Stimulated activated CD4-positive, alpha-beta T cell treated with anti-CD3 and anti-CD28 coated beads, TNF-alpha, amount 100 ng/mL, for 1 hour (primary cell): ENCODE results near the gene LSM2.

Experiments used
- DNase-seq, 3 donors: peaks; one replicate each; pipeline ENCODE4 v3.0.0-alpha.2; 2020; ENCODE audit warnings: low read depth in 3 of 3, low spot score in 1 of 3

The LSM2 gene

DNA sequence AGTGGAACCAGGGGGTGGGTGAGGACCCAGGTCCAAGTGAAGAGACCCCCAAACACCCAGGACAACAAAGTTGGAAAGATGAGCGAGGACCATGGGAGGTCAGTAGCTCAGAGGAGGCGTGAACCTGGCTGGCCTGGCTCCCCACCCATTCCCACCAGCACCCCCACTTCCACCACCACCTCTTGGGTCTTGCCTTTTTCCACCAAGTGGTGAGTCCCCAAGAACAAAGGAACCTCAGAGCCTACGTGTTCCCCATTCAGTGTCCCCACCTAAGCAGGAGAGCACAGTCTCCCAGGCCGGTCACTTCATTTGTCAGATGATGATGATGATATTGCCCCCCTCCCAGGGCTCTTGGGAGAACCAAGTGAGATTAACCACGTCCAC, 29.1 kb downstream of the LSM2 start:
- DNase-seq, result no peak

DNA sequence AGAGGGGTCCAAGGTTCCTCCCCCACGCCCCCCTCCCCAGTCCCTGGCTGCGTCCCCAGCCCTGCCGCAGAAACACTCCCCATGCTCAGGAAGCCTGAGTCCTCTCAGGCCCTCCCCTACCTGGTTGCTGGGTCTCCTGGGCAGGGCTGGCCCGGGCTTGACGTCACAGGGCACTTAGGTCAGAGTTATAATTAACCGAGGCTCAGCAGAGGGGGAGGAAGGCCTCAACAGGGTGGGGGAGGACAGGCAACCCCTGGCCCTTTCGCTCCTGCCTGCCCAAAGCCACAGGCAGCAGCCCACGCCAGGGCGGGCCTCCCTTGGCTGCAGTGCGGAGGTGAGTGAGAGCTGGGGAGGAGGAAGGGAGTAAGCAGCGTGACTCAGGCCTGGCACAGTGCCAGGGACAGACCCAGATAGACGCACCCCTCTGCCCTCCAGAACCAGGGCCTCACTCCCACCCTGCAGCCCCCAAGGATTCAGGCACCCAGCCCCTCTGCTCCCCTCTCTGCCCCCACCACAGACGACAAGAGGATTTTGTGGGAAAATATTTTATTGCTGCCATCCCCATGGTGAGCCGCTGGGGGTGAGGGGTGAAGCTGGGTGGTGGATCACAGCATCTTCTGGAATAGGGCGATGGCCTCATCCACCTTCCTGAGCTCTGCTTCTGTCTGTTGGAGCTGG, 29.6 kb downstream of the LSM2 start, which contains the start of gene VWA7:
Gene VWA7, minus strand, starts transcription at position 340 of the 678 bp plus-strand sequence. CDS start 549 bp downstream, outside the sequence.
- peak; percentile 21 to 70 (median 45) for DNase-seq

DNA sequence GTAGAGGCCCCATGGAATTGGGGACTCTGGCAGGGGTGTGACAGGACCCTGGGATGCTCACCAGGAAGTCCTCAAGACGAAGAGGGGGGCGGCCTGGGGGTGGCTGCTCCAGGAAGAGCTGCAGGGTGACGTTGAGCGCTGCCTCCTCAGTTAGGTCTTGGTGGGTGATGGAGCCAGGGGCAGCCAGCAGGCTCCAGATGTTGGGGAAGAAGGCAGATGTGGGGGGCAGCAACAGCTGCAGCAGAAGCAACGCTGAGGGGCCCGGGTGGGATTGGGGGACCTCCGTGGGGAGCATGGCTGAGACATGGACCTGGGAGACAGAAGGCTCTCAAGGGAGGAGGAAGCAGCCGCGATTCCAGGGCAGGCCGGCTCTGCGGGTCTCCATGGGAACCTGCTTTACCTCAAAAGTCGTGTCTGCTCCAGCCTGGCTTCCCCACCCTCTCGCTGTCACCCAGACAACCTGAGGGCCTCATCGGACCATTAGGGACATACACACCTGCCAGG, 30.2 kb downstream of the LSM2 start:
- DNase-seq, result no peak

DNA sequence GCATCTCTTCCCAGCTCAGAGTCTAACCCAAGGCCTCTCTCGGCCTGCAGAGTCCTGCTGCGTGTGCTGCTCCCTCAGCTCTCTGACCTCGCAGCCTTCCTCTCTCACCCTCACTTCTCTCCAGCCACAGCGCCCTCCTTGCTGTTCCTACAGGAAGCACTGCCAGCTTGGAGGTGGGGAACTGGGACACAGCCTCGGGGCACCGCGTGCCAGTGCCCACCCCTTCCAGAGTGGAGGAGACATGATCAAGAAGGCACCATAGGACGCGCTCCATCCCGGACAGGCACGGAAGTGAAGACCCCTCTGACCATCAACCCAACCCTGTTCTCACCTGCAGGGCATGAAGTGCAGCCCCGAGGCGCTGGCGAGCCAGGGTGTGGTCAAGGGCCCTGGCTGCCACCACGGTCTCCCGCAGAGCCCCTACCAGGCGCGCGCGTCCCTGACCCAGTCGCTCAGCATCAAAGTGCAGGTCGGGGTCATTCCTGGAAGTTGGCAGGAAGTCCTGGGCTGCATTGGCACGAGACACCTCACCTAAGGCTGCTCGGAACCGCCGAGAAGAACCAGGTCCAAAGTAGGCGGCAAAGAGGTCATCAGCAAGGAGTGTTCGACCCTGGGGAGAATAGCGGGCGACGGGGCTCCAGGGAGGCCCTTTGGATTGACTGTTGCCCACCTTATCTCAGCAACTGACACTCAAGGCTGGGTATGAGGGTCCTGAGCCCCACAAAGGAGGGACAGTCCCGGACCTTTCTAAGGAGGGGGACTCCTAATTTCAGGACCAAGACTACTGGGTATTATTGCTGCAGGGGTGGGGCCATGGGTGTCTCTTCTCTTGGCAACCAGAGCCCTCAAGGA, 30.9 kb downstream of the LSM2 start:
- no peak for DNase-seq

DNA sequence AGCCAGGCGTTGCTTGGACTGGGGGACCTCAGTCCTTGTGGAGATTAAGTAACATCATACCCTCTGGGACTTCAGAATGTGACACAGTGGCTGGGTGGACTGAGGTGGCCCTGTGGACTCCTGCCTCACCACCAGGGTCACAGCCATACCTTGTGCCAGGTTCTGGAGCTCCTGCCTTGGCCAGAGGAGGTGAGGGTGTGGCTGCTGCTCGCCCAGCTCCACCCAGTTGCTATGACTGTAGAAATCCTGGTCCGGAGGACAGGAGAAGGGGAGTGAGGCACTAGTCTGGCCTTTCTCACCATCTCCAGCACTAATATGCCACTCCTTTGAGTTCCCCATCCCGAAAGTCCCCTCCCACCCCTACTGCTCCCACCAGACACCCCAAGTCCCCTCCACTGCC, 31.6 kb downstream of the LSM2 start:
- DNase-seq, result no peak

- DNase-seq, result no peak
Measured at GRCh38 chr6:31771992-31772358, 34.8 kb downstream of the LSM2 start.

DNA sequence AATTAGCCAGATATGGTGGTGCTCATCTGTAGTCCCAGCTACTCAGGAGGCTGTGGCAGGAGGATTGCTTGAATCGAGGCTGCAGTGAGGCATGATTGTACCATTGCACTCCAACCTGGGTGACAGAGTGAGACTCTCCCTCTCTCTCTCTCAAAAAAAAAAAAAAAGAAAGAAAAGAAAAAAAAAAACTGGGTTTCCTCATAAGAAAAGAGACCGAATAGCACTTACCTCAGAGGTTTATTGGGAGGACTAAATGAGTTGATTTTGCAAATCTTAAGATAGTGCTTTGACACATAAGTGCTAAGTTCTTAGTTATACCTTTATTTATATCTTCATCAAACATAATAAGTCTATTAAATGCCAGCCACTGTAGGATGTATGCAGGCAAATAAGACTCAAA, 35.9 kb downstream of the LSM2 start:
- DNase-seq, result no peak

DNA sequence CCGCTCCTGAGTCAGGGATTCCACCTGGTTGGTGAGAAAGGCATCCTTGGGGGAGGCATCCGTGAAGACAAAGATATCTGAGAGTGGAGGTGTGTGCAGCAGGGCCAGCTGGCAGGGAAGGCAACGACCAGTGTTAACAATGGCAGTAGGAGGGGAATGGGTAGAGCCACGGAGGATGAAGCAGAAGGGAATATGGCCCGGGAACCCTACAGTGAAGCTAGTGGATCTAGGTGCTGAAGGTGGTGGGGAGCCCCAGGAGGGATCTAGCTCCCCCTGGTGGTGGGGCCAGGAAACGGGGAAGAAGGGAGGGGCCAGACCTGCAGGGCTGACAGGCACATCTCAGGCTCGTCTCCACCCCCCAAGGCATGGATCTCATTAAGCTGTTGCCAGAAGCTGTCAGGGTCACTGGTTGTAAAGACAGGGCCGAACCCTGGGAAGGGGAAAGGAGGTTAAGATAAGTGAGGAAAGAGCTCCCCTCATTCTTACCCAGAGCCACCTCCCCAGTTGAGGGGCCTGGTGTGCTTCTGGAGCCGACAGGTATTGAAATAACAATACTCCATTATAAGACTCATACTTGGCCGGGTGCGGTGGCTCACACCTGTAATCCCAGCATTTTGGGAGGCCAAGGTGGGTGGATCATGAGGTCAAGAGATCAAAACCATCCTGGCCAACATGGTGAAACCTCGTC, 36.9 kb downstream of the LSM2 start:
- peak; percentile 57 to 68 (median 65) for DNase-seq

DNA sequence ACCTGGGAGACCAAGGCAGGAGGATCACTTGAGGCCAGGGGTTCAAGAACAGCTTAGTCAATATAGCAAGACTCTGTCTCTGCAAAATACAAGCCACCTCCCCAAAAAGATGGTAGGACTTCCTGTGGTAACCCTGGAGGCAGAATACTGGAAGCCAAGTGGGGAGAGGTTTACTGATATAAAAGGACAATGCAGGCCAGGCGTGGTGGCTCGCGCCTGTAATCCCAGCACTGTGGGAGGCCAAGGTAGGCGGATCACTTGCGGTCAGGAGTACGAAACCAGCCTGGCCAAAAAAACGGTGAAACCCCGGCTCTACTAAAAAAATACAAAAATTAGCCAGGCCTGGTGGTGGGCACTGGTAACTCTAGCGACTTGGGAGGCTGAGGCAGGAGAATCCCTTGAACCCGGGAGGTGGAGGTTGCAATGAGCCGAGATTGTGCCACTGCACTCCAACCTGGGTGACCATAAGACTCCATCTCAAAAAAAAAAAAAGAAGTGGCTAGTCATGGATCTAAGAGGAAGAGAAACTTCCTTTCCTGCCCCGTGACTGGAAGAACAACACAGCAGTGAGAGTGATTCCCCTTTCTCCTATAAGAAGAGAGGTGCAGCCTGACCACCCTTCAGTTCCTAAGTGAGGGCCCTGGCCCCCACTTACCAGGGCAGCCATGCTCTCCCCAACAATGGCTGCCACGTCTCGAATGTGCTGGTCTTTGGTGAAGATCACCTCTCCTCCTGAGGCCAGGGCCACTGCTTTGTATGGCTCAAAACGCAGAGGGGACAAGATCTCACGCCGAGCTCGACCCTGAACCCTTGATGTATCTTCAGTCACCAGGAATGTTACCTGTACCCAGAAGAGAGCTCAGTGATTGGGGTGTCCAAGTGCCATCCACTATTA, 38.2 kb downstream of the LSM2 start:
- no peak for DNase-seq

- no peak for DNase-seq
Measured at GRCh38 chr6:31767096-31767645, 39.6 kb downstream of the LSM2 start.

DNA sequence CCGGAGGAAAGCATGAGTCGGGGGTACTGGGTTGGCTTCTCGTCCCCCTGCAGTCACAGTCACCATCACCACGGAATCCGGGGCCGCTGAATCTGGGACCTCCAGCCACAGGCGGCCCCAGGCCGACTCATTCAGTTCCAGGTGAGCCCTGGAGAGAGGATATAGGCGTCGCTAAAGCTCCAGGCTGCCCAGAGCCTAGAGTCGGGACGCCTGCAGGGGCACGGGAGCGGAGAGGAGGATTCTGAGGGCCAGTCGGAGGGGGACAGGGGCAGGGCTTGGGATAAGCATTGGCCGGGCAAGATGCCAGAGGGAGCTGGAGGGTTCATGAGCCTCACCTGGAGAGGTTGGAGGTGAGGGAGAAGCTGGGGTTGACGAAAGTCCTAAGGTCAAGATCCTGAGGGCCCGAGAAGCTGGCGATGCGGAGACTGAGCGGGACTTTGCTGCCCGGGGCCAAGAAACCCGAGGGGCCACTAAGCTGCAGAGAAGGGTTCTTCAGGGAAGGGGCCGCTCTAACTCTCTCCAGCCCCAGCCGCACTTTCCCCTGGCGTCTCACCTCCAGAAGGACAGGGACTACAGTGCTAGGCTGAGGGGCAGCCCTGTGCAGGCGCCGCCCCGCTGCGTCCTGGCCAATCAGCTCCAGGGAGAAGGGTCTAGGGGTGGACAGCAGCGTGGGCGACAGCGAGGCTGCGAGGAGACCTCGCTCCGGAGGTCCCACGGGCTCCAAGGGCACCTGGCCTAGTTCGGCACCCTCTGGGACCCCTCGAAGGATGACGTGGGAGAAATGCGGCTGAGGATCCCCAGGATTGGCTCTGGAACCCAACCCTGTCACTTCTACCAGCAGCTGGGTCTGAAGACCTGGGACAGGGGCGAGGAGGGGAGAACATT, 40.6 kb downstream of the LSM2 start:
- DNase-seq, result no peak

GRCh38 chr6:31765559-31765909, 41.2 kb downstream of the LSM2 start:
- DNase-seq, result no peak

- no peak for DNase-seq
Measured at GRCh38 chr6:31764198-31764597, 42.6 kb downstream of the LSM2 start.

DNA sequence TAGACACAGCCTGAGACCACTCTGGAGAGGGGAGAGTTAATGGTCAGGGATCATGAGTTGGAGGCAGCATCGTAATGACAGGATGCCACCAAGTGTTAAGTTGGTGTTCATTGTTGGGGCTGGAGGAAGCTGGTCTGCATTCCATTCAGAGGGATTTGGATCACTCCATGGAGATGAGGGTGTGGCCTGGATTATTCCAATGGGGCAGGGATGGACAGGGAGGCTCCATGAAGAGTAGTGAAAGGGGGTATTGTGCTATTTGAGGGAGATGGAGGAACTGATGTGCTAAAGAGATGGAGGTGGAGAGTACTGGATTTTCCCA, 43.2 kb downstream of the LSM2 start:
- no peak for DNase-seq

- DNase-seq, result no peak
Measured at GRCh38 chr6:31762878-31763618, 43.7 kb downstream of the LSM2 start.

- no peak for DNase-seq
Measured at GRCh38 chr6:31762356-31762755, 44.4 kb downstream of the LSM2 start, which contains the start of gene SAPCD1. TSS of gene SAPCD1 (plus strand) at chr6:31762656. CDS start at chr6:31763055, 399 bp downstream.

DNA sequence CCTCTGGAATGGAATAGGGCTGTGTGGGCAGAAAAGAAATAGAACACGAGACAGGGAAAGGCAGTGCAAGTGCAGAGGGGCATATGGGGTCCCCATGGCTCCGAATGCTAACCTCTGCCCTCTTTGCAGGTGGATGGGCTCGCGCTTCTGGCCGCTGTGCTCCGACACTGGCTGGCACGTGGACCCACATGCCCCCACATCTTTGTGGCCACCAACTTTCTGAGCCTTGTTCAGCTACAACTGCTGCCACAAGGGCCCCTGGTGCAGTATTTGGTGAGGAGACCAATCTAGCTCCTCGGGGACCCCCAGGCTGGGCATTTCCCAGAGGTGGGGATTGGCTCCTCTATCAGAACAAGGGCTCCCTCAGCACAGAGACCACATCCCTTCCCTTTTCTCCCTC, 45.4 kb downstream of the LSM2 start:
- DNase-seq, result no peak

DNA sequence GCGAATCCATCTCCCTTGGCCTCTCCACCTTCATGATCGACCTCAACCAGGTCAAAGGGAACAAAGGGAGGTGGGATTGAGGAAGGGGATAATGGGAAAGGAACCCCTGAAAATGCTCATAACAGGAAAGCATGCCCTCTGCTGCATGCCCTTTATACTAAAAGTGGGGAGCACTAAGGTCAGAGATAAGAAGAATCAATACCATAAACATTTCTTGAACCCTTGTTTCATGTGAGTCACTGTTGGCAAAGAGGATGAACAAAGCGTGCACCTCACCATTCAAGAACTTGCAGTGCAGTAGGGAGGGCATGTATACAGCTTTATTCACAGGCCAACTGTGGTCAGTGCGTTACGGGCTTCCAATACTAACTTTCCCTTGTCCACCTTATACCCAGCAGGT, 46.0 kb downstream of the LSM2 start:
- no peak for DNase-seq

- DNase-seq, result no peak
Measured at GRCh38 chr6:31758281-31758680, 48.5 kb downstream of the LSM2 start.
